Measurements from ENCODE around the gene ADAM8.
"Not testable (repeated sequence)": the region's sequence is repeated elsewhere in the genome, so short reads cannot be mapped to it uniquely, and the experiment has no call there.

Gene ADAM8

DNA sequence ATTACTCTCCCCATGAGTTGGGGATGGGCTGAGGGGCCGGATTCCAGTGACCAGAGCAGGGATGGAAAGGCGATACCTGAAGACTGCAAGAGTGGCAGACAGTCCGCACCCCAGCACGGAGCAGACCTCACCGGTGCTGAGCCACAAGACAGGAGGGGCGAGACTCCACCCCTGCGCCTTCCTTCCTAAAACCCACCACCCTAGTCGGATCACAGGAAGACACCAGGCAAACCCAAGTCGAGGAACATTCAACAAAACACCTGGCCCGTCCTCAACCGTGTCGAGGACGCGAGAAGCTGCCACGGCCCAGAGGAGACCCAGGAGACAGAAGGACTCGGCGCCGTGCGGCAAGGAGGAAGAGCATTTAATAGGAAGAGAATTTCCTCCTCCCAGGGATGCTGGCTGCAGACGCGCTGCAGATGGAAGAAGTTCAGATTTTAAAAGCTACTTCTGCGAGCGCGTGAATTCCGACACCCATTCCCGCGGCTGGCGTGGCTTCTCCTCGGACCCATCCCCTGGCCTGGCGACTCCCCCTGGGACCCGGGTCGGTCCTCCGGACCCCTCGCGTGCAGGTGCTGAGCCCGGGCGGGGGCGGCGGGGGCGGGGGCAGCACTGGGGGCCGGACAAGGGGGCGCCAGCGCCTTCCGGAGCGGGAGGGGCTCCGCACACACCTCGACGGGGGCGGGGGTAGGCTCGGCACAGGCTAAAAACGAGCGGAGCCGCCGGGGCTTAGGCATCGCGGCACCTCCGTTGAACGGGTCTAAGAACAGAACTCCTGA is 47.2 kb downstream of the ADAM8 start:
- DNase-seq, result no peak

DNA sequence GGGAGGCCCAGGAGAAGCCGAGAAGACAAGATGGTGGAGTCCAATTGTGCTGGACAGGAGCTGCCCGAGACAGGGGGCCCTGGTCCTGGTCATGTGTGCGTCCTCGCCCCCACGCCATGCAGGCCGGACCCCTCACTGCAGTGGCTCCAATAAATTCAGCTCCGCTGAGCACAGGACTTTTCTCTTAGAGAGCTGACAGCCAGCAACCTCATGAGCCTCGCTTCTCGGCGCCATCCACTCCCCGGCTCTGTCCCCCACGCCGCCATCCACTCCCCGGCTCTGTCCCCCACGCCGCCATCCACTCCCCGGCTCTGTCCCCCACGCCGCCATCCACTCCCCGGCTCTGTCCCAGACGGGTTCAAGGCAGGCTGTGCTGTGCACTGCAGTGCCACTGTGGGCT is 49.4 kb downstream of the ADAM8 start:
- DNase-seq, result no peak

DNA sequence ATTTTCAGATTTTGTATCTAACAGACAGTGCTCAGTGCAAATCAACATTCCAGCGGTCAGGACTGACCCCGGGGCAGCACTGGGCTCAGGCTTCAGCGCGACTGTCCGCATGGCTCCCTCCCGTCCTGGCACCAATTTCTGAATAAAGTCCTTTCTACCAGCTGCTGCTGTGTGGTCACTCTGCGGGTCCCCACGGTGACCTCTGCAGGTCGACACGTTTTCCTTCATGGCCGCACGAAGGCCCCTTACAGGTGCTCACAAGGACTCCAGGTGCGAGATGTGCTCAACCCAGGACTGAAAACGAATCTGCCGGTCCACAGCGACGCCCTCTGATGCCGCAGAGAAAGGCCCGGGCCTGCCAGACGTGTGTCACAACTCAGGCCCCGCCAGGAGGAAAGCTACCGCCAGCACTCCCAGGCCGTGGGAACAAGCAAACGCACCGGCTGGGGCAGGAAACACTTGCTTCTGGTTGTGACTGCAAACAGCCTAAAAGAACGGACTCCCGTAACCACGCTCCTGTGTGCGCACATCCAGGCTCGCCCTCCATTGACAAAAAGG is 50.3 kb downstream of the ADAM8 start:
- DNase-seq, result no peak

DNA sequence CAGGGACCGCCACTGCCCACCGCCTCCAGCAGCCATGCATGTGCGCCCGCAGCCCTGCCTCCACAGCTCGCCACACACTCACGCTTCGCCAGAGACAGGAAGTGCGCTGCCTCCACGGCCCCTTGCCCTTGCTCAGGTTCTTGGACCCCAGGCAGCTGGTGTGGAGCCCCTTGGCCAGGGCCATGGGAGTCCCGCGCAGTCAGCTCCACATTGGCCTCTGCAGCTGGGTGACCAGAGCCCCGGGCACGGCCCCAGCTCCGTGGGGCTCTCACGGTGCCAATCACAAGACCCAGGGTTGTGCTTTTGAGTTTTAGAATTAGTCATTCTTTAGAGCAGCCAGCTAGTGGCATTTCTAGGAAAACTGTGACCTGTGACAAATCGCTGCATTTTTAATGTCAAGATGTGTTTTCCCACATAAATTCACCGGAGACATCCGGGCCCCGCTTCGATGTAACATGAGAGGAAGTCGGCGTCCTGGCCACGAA is 50.9 kb downstream of the ADAM8 start:
- no peak for DNase-seq

DNA sequence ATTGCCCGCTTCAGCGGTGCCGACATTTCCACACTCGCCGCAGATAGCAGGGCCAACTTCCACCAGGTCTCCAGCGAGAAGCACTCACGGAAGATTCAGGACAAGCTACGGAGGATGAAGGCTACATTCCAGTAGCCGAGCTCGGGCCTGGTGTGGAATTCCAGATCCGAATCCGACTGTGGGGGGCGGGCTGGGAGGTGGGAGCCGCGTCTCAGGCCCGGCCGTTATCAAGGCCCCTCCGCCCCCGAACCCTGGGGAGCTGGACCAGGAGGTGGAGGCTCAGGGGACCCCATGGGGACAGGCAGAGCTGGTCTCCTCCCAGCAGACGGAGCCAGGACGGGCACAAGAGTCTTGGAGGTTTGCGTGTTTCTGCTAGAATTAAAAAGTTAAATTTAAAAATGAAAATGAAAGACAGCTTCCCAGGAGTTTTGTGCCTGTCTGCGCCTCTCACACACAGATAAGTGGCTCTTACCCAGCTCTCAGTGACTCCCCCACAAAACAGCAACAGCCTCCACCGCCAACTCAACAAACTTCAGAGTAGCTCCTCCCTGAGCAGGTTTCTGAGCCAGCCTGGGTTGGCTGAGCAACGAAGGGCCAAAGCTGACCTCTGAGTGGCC is 51.8 kb downstream of the ADAM8 start:
- DNase-seq, result no peak

DNA sequence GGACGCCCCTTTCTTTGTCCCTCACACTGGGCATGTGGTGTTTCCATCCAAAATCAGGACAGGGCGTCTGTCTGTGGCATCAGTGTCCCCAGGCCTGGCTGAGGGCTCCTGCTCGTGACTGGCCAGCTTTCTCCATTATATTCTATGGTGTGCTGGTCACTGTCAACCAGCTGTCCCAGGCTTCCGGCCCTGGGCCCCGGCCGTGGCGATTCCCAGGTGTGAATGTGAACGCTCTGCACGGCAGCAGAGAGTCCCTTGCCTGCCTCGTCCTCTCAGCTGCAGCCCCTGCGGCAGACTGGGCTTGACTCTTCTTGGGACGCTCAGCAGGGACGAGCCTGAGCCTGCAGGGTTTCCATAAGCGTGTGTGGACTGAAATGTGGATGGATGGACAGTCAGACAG is 52.6 kb downstream of the ADAM8 start:
- DNase-seq, result no peak

DNA sequence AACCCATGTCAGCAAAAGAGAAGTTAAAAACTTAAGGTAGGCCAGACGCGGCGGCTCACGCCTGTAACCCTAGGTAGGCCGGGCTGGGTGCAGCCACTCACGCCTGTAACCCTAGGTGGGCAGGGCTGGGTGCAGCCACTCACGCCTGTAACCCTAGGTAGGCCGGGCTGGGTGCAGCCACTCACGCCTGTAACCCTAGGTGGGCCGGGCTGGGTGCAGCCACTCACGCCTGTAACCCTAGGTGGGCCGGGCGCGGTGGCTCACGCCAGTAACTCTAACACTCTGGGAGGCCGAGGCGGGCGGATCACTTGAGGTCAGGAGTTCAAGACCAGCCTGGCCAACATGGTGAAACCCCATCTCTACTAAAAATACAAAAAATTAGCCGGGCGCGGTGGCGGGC is 54.9 kb downstream of the ADAM8 start:
- not testable (repeated sequence) for DNase-seq

DNA sequence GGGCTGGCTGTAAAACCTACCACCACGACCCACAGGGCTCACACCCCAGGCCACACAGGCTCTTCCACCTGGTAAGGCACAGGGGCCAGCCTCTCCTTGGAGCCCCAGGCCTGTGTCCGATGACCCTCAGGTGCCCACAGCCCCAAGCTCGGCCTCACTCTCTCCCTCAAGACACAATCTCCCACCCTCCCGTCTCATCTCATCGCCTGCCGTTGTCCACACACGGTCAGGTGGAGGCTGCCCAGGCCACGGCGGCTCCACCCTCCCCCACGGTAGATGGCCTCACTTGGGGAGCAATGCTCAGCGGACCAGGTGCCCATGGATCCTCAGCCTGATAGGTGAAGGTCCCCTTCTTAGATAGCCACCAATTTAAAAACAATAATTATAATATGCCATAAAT is 55.3 kb downstream of the ADAM8 start:
- DNase-seq, result no peak

DNA sequence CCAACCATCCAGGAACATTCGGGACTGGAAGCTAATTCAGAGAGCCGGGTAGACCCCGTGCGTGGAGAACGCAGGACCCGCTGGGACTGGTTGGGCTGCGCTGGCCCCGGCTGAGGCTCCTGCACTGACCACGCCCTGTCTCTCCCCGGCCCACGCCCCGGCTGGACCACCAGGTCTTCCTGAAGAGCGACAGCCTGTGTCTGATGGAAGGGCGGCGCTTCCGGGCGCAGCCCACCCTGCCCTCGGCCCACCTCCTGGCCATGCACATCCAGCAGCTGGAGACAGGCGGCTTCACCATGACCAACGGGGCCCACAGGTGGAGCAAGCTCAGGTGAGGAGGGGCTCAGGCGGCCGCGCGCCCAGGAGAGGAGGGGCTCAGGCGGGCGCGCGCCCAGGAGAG is 56.9 kb downstream of the ADAM8 start:
- DNase-seq, result no peak

DNA sequence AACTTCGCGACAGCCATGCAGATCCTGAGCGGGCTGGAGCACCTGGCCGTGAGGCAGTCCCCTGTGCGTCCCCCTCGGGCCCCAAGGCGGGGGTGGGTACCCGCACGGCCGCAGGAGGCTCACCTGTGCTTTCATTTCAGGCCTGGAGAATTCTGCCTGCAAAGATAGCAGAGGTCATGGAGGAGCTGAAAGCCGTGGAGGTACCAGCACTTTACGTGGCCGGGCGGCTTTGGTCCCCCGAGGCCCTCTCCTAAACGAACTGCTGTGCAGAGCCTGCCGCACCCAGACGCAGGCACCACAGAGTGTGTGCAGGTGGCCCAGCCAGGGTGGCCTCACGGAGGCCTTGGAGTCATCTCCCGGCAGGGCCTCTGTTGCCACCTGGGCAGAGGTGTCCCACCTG is 57.8 kb downstream of the ADAM8 start:
- no peak for DNase-seq

DNA sequence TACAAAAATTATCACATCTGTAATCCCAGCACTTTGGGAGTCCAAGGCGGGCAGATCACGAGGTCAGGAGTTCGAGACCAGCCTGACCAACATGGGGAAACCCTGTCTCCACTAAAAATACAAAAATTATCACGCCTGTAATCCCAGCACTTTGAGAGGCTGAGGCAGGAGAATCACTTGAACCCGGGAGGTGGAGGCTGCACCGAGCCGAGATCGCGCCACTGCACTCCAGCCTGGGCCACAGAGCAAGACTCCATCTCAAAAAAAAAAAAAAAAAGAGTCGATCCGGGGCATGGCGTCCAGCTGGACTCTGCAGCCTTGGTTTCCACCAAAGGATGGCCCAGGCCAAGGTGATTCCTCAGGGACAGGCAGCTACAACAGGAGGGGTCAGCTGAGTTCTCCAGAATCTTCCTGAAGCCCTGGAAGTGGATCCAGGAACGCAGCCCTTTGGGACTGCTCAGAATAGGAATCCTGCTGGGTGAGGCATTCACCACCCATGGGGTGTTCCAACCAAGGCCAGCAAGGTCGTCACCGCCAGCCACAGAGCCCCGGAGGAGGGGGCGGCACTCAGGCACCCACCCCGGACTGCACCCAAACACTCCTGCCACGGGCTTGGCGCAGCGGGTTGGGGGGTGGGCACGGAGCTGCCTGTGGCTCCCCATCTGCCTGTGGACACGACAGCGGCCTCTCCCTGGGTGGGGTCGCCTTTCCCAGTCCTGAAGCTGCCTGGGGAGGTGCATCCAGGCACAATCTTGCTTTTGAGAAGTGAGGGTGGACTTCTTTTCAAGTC is 58.7 kb downstream of the ADAM8 start:
- no peak for DNase-seq

DNA sequence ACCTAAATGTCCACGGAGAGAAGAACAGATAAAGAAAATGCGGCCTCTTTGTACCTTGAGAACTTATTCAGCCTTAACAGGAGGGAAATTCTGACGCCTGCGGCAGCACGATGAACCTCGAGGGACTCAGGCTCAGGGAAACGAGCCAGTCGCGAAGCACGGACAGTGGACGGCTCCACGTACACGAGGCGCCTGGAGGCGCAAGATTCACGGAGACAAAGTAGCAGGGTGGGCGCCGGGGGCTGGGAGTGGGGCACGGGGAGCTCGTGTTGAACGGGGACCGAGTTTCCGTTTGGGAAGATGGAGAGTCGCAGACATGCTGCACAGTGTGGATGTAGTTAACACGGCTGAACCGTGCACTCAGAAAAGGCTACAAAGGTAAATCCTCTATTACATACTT is 59.9 kb downstream of the ADAM8 start:
- no peak for DNase-seq

DNA sequence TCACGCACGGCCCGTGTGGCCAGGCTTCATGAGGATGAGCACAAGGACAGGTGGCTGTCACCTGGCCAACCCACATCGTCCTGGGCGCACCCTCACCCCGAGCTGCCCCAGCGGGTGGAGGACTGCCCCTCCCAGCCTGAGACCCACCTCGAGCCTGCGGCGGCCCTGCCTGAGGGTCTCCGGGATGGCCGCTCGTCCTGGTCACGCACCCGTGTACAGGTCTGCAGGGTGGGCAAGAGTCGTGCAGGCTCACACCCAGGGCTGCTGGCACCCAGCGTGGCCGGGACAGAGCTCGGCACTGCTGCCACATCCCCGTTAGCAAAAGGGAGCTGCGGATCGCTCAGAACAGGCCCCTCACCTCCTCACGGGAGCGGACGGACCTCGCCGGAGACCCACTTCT is 61.1 kb downstream of the ADAM8 start:
- no peak for DNase-seq

DNA sequence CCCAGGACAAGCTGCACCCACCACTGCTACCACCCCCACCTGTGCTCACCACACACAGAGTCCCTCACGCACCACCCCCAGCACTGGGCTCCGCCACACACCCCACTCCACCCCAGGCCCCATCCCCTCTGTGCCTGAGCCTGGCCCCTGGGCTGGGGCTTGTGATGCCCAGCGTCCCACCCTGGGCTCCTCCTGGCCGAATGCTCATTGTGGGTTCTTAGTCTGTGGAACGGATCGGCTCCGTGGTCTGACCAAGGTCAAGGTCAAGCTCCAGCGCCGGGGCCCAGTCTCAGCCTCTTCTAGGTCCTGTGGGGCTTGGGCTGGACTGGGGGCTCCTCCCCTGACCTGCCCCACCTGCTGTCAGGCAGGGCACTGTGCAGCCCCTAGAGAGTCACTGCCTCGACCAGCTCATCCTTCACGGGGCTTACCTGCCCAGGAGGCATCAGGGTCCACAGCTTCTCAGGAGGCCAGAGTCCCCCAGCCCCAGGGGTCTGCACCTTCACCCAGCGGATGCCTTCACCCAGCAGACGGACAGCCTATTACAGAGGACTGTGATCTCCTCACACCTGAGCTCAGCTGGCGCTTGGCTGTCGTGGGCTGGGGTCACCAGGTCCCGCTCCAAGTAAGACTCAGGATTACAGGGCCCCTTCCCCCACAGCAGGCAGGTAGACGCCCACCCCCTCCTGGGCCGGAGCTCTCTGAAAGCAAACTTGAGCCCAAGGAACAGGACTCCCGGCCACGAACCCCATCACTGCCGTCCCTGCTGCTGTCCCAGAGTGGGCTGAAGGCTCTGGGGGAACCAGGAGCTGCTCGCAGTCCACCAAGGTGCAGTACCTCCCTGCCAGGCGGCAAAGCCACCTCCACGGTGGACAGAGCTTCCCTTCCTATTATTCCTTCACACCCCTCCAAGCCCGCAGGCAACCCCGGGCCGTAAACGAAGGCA is 61.9 kb downstream of the ADAM8 start:
- DNase-seq, result no peak

DNA sequence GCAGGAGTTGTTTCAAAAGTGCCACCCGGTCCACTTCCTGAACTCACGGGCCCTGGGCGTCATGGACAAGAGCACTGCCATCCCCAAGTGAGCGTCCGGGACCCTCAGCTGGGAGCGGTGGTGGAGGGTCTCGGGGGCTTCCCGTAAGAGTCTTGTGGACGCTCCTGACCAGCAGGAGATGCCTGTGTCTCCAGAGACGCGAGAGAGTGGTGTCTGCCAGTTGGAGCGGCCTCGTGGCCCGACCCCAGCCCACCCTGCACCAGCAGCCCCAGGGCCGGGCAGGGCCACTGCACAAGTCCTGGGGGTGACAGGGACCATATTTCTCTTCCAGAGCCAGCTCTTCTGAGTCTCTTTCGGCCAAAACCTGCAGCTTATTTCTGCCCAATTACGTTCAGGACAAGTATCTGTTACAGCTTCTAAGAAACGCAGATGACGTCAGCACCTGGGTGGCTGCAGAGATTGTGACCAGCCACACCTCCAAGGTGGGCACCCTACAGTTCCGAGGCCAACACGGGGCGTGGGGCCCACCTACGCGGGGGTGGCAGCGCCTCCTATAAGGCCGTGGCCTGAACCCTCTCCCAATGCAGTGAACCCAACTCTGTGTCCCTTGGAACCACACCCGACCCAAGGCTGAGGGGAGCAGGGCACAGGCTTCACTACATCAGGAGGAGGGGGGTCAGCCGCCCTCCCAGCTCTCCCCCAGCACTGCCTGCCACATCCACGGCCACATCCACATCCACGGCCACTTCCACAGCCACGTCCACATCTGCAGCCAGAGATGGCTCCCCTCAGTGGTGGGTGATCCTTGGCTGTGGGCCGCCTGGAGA is 62.8 kb downstream of the ADAM8 start:
- no peak for DNase-seq

DNA sequence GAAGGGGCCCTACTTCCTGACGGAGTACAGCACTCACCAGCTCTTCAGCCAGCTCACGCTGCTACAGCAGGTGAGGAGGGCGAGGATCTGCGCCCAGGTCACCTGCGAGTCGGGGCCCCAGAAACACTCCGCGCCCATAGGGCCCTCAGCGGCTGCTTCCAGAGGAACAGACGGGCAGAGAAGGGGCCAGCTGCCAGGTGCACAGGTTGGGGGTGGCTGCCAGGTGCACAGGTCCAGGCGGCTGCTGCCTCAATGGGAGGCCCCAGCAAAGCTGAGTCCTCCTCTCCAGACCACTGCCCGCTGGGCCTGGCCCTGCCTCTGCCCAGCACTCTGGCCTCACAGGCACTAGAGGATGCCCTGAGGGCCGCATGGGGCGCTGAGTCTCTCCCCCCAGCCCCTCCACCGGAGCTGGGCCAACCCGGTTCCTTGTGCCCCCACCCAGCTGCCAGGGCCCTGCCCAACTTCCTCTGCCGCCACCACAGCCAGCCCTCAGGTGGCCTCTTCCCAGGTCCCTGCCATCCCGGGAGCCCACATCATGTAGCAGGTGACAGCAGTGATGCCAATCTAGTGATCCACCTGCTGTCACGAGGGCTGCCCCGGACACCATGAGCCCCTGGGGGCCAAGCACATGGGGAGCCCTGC is 63.7 kb downstream of the ADAM8 start:
- DNase-seq, result no peak

Measured in NCI-H69 (cell line).